Measurements from ENCODE around the gene DIP2B. TPM values are rescaled to one million over a fixed set of nuclear protein-coding genes. Genes with fewer than 3 reads are reported as not detected.

DIP2B gene
- total and polyA plus RNA-seq, 2 of the 13 experiments (the other 11 are each of a cell fraction or from before 2014, with no cell fraction given) = 32.1 to 35.8 TPM

- TF ChIP-seq HOMEZ (CRISPR knock-in tag; IDR thresholded peaks at IDR 0.05; ENCODE audit: low read depth) (no peak), TBP (CRISPR knock-in tag; IDR thresholded peaks at IDR 0.05) (no peak), SMAD3 (CRISPR knock-in tag; IDR thresholded peaks at IDR 0.05) (no peak), MEIS1 (CRISPR knock-in tag; IDR thresholded peaks at IDR 0.05; ENCODE audit: borderline replicate concordance) (no peak), ZFP91 (CRISPR knock-in tag; IDR thresholded peaks at IDR 0.05; ENCODE audit: borderline replicate concordance) (no peak), MTERF4 (CRISPR knock-in tag; IDR thresholded peaks at IDR 0.05) (no peak), EEA1 (CRISPR knock-in tag; IDR thresholded peaks at IDR 0.05; ENCODE audit: borderline replicate concordance) (no peak), AHDC1 (CRISPR knock-in tag; IDR thresholded peaks at IDR 0.05; ENCODE audit: borderline replicate concordance) (no peak), TP53 (CRISPR knock-in tag; conservative IDR thresholded peaks at IDR 0.05) (no peak), HMG20A (CRISPR knock-in tag; IDR thresholded peaks at IDR 0.05; ENCODE audit: borderline replicate concordance) (no peak), STAG1 (CRISPR knock-in tag; IDR thresholded peaks at IDR 0.05) (no peak), GABPA (IDR thresholded peaks at IDR 0.05; ENCODE audit: low read depth, low read length) (no peak), GABPA (CRISPR knock-in tag; IDR thresholded peaks at IDR 0.05; ENCODE audit: low read depth) (no peak)
These were observed 134.9 kb downstream of the DIP2B start (continued) for GRCh38 chr12:50639721-50640120.
